NCI-H82 treated with DMSO at 0.1 percent for 48 hours (cell line): ENCODE results near the gene RNF212.
"Not testable (repeated sequence)": the region's sequence is repeated elsewhere in the genome, so short reads cannot be mapped to it uniquely, and the experiment has no call there.

Experiments
- DNase-seq: peaks from one replicate; lab custom pipeline; 2025; ENCODE audit not compliant: unreplicated experiment; lab: John Stamatoyannopoulos, UW

RNF212 gene

GRCh38 chr4:1069394-1069793 is 44.0 kb downstream of the RNF212 start:
- no peak for DNase-seq

- no peak for DNase-seq
These were observed 47.6 kb downstream of the RNF212 start for GRCh38 chr4:1065732-1066131.

DNA sequence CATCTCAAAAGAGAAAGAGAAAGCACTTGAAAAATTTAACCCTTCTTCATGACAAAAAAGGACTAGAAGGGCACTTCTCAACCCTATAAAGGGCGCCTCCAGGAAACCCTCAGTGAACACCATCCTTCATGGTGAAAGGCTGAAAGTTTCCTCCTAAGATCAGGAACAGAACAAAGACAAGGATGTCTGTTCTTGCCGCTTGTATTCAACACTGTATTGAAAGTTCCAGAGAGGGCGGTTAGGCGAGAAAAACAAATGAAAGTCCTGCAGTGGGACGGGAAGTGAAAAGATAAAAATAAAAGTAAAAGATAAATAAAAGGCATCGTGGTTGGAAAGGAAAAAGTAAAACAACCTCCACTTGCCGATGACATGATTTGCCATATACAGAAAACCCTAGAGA is 50.9 kb downstream of the RNF212 start:
- DNase-seq, result no peak

GRCh38 chr4:1061760-1062159 is 51.6 kb downstream of the RNF212 start:
- DNase-seq, result no peak

GRCh38 chr4:1061056-1061700 is 52.2 kb downstream of the RNF212 start:
- DNase-seq, result no peak

- no peak for DNase-seq
These were observed 52.7 kb downstream of the RNF212 start for GRCh38 chr4:1060621-1061020.

GRCh38 chr4:1060121-1060520 is 53.2 kb downstream of the RNF212 start:
- no peak for DNase-seq

DNA sequence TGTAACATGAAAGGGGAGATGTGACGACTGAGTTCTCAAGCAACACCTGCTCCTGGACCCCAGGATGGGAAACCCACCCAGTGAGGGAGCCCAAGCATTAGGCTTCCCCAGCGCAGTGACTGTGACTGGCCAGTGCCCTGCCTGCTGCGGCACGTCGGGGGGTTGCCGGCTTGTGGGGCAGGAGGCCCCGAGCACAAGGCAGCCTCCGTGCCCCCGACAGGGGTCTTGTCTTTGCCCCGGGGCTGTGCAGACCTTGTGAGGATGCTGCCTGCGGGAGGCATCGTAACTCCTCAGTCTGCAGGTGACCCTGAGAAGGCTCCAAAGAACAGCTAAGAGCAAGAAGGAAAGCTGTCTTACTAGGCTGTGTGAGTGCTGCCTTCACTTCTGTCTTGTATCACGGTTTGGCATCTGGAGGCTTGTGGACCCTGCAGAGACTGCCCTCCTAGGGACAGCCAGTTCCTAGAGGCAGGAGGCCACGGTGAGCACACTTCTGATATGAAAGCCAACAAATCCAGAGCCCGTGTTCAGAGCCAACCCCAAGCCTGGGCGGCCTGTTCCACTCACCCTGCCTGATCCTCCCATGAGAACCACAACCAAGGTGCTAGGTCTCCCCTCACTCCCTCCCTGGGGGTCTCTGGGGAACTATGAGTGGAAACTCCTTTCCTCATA is 54.2 kb downstream of the RNF212 start:
- no peak for DNase-seq

DNA sequence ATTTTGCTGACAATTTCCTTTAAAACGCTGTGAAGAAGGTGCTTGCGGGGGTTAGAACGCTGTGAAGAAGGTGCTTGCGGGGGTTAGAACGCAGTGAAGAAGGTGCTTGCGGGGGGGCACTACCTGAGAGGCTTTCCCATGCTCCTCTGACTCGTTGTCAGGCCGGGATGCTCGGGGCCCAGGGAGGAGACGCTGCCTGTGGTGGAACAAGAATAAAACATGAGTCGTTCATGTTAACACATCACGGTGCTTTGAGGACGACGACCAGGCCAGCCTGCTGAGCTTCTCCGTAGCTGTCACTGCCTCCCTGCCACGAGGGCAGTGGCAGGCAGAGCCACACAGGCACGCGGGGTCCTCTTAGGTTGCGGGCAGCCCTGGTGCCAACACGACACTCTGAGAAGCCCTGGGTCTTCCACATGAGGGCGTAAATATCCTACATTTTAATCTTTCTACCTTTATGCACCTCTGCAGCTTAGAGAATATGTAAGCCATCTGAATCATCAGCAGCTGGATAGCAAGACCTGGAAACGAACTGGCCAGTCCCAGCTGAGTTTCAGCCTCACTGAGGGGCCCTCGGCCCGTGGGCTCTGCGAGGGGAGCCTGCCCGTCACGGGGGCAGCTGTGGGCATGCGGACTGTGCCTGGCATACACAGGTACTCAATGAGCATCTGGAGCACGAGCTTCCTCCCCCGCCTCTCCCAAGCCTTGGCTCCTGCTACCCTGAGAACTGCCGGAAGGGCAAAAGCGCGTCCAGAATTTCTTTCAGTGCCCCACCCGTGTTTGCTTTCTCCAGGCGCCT is 55.0 kb downstream of the RNF212 start:
- DNase-seq, result no peak

GRCh38 chr4:1057403-1057745 is 56.0 kb downstream of the RNF212 start:
- no peak for DNase-seq

GRCh38 chr4:1056671-1057402 is 56.5 kb downstream of the RNF212 start:
- DNase-seq, result no peak

DNA sequence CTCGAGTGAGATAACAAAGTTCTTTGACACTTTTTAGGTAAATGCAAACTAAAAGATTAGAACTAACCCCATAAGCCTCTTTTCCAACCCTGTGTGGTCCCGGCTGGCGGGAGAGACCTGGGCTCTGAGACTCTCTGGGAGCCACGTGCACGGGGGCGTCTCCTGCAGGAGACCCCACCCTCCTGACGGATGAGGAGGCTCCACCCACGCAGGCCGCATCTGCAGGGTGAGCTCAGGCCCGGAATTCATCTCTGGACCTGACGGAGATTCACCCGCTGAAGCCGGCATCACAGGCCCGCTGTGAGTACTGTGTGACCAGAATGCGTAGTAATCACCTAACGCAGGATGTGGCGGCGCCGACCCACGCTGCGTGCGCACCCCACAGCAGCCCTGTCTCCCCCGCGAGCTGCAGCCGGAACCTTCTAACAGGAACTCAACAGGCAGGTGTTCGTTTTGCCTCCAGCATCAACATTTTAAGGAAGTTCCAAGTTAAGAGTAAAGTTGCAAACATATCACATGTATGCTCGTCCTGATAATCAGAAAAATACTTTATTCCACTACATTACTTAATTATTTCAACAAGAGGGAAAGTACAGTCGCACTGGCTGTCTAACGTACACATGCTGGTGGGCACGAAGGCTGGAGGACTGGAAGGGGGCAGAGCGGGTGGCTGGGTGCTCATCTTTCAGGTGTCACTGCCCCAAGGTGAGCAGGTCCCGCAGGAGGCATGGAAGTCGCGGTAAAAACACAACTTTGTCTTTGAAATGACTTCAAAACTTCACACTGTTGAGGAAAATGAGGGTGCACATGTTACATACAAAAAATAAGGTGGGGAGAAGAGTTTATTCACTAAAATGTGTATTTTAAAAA is 57.4 kb downstream of the RNF212 start:
- DNase-seq, result no peak

GRCh38 chr4:1055243-1055701 is 58.1 kb downstream of the RNF212 start:
- not testable (repeated sequence) for DNase-seq

- not testable (repeated sequence) for DNase-seq
These were observed 58.6 kb downstream of the RNF212 start for GRCh38 chr4:1054696-1055242.

DNA sequence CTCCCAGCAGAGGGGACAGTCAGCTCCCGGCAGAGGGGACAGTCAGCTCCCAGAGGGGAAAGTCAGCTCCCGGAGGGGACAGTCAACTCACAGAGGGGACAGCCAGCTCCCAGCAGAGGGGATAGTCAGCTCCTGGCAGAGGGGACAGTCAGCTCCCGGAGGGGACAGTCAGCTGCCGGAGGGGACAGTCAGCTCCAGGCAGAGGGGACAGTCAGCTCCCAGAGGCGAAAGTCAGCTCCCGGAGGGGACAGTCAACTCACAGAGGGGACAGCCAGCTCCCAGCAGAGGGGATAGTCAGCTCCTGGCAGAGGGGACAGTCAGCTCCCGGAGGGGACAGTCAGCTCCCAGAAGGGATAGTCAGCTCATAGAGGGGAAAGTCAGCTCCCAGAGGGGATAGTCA is 59.5 kb downstream of the RNF212 start:
- DNase-seq, result not testable (repeated sequence)

DNA sequence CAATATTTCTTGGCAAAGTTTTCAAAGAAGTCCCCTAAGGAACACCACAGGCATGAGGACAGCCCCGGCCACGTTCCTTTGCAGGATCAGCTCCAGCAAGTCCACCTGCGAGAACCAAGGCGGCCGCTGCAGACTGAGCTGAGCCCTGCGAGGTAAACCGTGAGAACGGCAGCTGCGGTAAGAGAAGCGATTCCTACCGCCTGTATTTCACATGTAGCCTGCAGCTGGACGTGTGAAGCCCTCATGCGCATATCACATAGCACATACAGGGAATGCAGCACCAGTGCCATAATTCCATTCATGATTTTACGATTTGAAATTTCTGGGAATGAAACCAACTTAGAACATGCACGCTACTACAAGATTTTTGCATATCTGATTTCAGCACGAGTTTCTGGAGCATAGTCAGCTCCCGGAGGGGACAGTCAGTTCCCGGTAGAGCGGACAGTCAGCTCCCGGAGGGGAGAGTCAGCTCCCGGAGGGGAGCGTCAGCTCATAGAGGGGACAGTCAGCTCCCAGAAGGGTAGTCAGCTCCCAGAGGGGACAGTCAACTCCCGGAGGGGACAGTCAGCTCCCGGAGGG is 60.2 kb downstream of the RNF212 start:
- DNase-seq, result no peak

DNA sequence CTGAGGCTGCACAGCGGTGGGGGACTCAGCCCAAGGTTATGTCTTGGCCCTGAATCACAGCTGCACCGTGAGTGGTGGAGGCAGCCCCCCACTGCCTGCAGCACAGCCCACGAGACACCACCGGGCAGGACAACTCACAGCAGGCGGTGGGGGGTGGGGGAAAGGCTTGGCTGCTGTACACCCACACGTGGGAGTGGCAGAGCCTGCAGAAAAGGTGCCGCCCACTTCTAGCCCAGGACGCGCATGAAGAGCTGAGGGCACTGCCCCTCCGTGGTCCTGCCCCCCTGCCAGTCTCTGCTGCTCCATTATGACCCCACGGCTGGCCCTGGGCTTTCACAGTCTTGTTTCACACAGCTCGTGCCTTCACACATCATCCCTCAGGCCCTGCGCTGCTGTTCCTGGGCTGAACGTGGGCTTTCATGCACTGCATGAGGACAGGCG is 61.1 kb downstream of the RNF212 start:
- DNase-seq, result no peak

DNA sequence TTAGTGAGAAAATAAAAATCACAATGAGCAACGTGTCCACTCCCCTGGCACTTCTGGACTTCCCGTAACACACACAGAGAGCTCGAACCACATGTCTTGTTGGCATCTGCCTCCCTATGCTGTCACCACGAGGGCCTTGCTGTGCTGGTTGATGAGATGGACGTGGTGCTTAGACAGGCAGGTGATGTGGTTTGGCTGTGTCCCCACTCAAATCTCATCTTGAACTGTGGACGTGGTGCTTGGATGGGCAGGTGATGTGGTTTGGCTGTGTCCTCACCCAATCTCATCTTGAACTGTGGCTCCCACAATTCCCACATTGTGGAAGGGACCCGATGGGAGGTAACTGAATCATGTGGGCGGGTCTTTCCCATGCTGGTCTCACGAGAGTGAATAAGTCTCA is 61.9 kb downstream of the RNF212 start:
- DNase-seq, result no peak

GRCh38 chr4:1050486-1051213 is 62.7 kb downstream of the RNF212 start:
- DNase-seq, result no peak
